Kidney (tissue), 14 donors: ENCODE results near the gene HOMER2. TPM values are rescaled to one million over a fixed set of nuclear protein-coding genes. Genes with fewer than 3 reads are reported as not detected.

ENCODE experiments used
- DNase-seq, 5 donors: peaks; one replicate each; pipeline ENCODE4 v3.0.0-alpha.2; 2013 to 2020
- FAIRE-seq: peaks from 2 replicates; lab custom pipeline; 2012; peaks lifted over from hg19 to GRCh38; lab: Jason Lieb, UNC
- H3K27ac ChIP-seq, 2 donors: one replicate each; pipeline ENCODE4 v1.7.0; 2013; ENCODE audit warnings: low read depth in 2 of 2, low read length in 2 of 2, inconsistent platforms in 1 of 2
- H3K27me3 ChIP-seq: one replicate; pipeline ENCODE4 v1.7.1; 2013; ENCODE audit warnings: low read length, inconsistent platforms; ENCODE audit not compliant: control insufficient read depth, insufficient read depth
- H3K36me3 ChIP-seq, 3 donors: one replicate each; pipeline versions ENCODE4 v1.7.0 to v1.7.1; 2013; ENCODE audit warnings: low read length in 3 of 3, control low read depth in 1 of 3, inconsistent platforms in 1 of 3; ENCODE audit not compliant: insufficient read depth in 3 of 3, control insufficient read depth in 2 of 3
- H3K4me1 ChIP-seq, 3 donors: one replicate each; pipeline versions ENCODE4 v1.7.0 to v1.7.1; 2013; ENCODE audit warnings: low read length in 3 of 3, inconsistent platforms in 1 of 3, low read depth in 1 of 3; ENCODE audit not compliant: control insufficient read depth in 2 of 3, insufficient read depth in 2 of 3
- H3K4me3 ChIP-seq, 3 donors: one replicate each; pipeline versions ENCODE4 v1.7.0 to v1.8.1; 2013; ENCODE audit warnings: low read length in 3 of 3, control low read depth in 1 of 3, inconsistent platforms in 1 of 3
- H3K9ac ChIP-seq, 3 donors: one replicate each; pipeline versions ENCODE4 v1.7.0 to v1.7.1; 2013; ENCODE audit warnings: low read length in 3 of 3, control low read depth in 1 of 3, inconsistent platforms in 1 of 3
- H3K9me3 ChIP-seq, 3 donors: one replicate each; pipeline versions ENCODE4 v1.7.0 to v1.7.1; 2013; ENCODE audit warnings: low read length in 3 of 3, control low read depth in 1 of 3, inconsistent platforms in 1 of 3; ENCODE audit not compliant: control insufficient read depth in 2 of 3, insufficient read depth in 1 of 3
- CTCF ChIP-seq: IDR thresholded peaks from 3 replicates; pipeline ENCODE4 v1.5.1; 2012; ENCODE audit warnings: mild to moderate bottlenecking, moderate library complexity, borderline replicate concordance; ENCODE audit not compliant: insufficient read depth; ENCODE audit errors: extremely low read depth
- intact Hi-C: fragments of 100-400 bp; cut with DNase I; formaldehyde crosslinking; loops from one replicate; pipeline ENCODE4 v1.11.1; 2022
- polyA plus RNA-seq: library from polyadenylated mRNA; stranded (reverse); fragments of 350-450 nt; fragmentation: Illumina TruSeq; extraction: RNeasy Lipid Tissue Mini Kit (QIAGEN cat#74804); gene quantifications from one replicate; pipeline ENCODE4 v1.2.3, GENCODE V29; 2014; ENCODE audit warnings: low read depth, low replicate concordance; ENCODE audit not compliant: insufficient read depth
- total RNA-seq: library from RNA; stranded (reverse); fragmentation: NEBNext Ultra II Directional; extraction: Animal tissue kit (Norgen Biotek cat#: 25700); gene quantifications from one replicate; pipeline ENCODE4 v1.2.1, GENCODE V29; 2021
- donor health status: control.
- donor health status: control.
- donor health status: control.
- donor health status: control.
- donor health status: control.
- donor health status: DM: yes; HTN: yes; CAD: no.
- donor health status: Normal renal cell carcinoma (clear cell type).

Gene HOMER2
- total and polyA plus RNA-seq, 2 donors from 2014 or later, result 4.6 to 35.8 TPM

- DNase-seq, result no peak
- H3K27me3 ChIP-seq, result no peaks in the 10 kb centered on the region
- no peak for FAIRE-seq
These were observed 62.1 kb downstream of the HOMER2 start for GRCh38 chr15:82890338-82890994.

GRCh38 chr15:82882273-82882928, 70.1 kb downstream of the HOMER2 start:
- intact Hi-C loops, result no loop called here
- Histone ChIP-seq H3K36me3 (no peaks in the 10 kb centered on the region), H3K4me3 (no peak overlapping the region), H3K27me3 (no peaks in the 10 kb centered on the region), H3K4me1 (no peaks in the 10 kb centered on the region), H3K9me3 (no peaks in the 10 kb centered on the region), H3K9ac (no peak overlapping the region), H3K27ac (no peak overlapping the region)
- TF ChIP-seq CTCF, result no peak
- DNase-seq (no peak), FAIRE-seq (no peak)

More at GRCh38 chr15:82890338-82890994, 62.1 kb downstream of the HOMER2 start:
- H3K9me3 ChIP-seq, result no peaks in the 10 kb centered on the region
- H3K9ac ChIP-seq, result no peak overlapping the region
- no peak for TF ChIP-seq CTCF
- H3K27ac ChIP-seq, result no peak overlapping the region
- H3K4me1 ChIP-seq, result no peaks in the 10 kb centered on the region
- intact Hi-C loops, result no loop called here
- no peaks in the 10 kb centered on the region for H3K36me3 ChIP-seq
- no peak overlapping the region for H3K4me3 ChIP-seq

- no peak overlapping the region for H3K27ac ChIP-seq
These were observed 70.8 kb downstream of the HOMER2 start for GRCh38 chr15:82881747-82882146.

More at GRCh38 chr15:82881747-82882146, 70.8 kb downstream of the HOMER2 start:
- no peaks in the 10 kb centered on the region for H3K9me3 ChIP-seq
- DNase-seq (no peak), FAIRE-seq (no peak)
- no peak overlapping the region for H3K9ac ChIP-seq
- H3K27me3 ChIP-seq, result no peaks in the 10 kb centered on the region
- H3K4me3 ChIP-seq, result no peak overlapping the region
- H3K4me1 ChIP-seq, result no peaks in the 10 kb centered on the region
- no peak for TF ChIP-seq CTCF
- no peaks in the 10 kb centered on the region for H3K36me3 ChIP-seq
- intact Hi-C loops, result no loop called here
